Skeletal muscle cell (primary cell): Measurements from ENCODE around the gene DVL1.

Source experiments
- DNase-seq: peaks from one replicate; pipeline ENCODE4 v3.0.0-alpha.2; 2010; ENCODE audit warnings: low read depth
- H3K4me3 ChIP-seq: 2 replicates; pipeline ENCODE4 v1.5.1; 2011; ENCODE audit warnings: low read depth, mild to moderate bottlenecking, control low read depth, low read length, moderate library complexity

DVL1 gene

DNA sequence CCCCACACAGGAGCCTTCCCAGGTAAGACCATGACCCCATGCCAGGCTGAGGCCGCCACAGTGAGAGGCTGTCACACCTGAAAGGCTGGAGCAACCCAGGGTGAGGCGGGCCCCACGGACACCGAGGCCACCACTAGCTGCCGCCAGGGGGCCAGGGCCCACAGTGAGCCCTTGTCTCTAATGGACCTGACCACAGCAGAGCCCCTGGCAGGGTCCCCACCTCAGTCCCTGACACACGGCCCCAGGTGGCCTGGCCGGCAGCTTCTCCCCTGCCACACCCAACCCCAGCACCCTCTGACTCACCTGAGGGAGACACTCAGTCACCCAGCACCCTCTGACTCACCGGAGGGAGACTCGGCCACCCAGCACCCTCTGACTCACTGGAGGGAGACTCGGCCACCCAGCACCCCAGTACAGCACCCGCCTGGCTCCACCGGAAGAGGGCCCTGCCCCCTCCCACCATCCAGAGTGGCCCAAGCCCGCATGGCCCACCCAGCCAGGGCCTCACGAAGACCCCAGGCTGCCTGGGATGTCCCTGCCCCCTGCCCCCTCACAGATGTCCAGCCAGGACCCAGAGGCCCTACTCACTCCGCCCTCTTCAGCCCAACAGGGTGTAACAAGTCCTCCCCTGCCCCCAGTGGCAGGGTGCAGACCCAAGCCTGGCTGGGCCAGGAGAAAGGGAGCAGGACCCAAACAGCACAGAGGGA, 4.4 kb downstream of the DVL1 start:
- DNase-seq: no peak
- H3K4me3 ChIP-seq: no peak overlapping the region

GRCh38 chr1:1343811-1344421, 5.3 kb downstream of the DVL1 start:
- DNase-seq: no peak
- H3K4me3 ChIP-seq: no peak overlapping the region

DNA sequence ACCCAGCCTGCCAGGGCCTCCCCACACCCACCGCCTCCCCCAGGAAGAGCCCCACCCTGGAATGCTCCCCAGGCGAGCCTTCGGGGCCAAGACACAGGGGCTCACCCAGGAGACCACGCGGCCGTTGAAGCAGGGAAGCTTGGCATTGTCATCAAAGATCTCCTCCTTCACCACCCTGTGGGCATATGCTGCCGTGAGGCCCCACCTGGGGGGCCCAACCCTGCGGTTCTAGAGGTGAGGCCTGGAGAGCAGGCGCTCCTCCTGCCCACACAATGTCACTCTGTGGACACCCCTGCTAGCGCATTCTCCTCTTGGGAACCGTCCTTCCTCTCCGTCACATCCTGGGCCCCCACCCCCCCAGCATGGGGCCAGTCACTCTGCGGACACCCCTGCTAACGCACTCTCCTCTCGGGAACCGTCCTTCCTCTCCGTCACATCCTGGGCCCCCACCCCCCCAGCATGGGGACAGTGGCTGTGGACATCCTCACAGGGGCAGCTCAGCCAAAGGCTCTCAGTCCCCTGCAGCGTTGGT, 6.6 kb downstream of the DVL1 start:
- DNase-seq: no peak
- H3K4me3 ChIP-seq: no peak overlapping the region

GRCh38 chr1:1342061-1342562, 7.1 kb downstream of the DVL1 start:
- H3K4me3 ChIP-seq: no peak overlapping the region
- DNase-seq: no peak

GRCh38 chr1:1341549-1342021, 7.6 kb downstream of the DVL1 start:
- DNase-seq: no peak
- H3K4me3 ChIP-seq: no peak overlapping the region

- no peak for DNase-seq
- no peak overlapping the region for H3K4me3 ChIP-seq
These were observed 8.2 kb downstream of the DVL1 start for GRCh38 chr1:1340791-1341548.

GRCh38 chr1:1340185-1340584, 9.0 kb downstream of the DVL1 start:
- no peak overlapping the region for H3K4me3 ChIP-seq

GRCh38 chr1:1338278-1338677, 10.9 kb downstream of the DVL1 start:
- no peak overlapping the region for H3K4me3 ChIP-seq
- DNase-seq: no peak

More at GRCh38 chr1:1340185-1340584, 9.0 kb downstream of the DVL1 start:
- DNase-seq: no peak

DNA sequence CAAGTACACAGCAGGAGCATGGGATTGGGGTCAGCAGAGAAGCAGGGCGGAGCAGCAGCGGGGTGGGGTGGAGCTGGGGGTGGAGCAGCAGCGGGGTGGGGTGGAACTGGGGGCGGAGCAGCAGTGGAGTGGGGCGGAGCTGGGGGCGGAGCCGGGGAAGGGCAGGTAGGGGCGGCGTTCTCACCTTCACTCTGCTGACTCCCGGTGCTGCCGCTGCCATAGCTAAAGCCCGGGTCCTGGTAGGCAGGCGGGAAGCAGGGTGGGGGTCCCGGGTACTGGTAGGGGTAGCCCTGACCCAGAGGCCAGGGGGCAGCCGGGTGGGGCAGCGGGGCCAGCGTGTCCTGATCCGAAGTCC, 11.4 kb downstream of the DVL1 start:
- DNase-seq: no peak
- H3K4me3 ChIP-seq: no peak overlapping the region

DNA sequence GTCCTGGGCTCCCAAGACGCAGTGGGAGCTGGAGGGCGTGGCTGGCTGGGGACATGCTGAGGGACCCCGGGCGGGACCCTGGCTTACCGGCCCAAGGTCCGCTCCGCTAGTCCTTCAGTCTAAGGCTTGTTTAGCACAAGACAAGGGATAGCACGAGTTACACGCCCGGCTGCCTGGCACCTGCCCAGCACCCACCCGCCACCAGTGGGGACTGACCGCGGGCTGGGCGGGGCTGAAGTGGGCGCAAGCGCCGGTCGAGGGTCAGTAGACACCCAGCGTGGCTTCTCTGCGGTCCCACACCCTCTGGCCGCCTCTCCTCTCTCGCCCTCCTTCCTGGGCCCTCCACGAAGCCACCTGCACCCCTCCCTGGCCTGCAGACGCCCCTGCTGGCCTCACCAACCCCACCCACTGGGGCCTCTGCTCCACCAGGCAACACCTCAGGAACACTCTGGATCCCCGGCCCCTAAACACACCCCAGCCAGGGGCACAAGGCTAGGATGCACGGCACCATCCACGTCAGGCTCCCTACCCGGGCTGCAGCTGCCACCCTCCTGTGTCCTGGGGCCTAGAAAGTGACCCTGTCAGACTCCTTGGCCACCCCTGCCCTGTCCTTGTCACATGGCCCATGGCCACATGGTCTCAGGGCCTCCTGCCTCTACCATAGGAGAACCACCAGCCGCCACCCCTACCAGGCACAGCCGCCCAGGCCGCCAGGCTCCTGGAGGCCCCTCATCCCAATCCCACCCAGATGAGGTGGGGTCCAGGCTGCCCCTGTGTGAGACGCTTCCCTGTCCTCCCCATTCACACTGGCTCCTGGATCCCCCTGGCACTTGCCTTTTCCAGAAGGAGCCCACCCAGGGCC, 12.1 kb downstream of the DVL1 start:
- no peak overlapping the region for H3K4me3 ChIP-seq
- DNase-seq: no peak

GRCh38 chr1:1336446-1336845, 12.8 kb downstream of the DVL1 start:
- DNase-seq: no peak
- no peak overlapping the region for H3K4me3 ChIP-seq

GRCh38 chr1:1335792-1336248, 13.4 kb downstream of the DVL1 start:
- DNase-seq: no peak
- no peak overlapping the region for H3K4me3 ChIP-seq

DNA sequence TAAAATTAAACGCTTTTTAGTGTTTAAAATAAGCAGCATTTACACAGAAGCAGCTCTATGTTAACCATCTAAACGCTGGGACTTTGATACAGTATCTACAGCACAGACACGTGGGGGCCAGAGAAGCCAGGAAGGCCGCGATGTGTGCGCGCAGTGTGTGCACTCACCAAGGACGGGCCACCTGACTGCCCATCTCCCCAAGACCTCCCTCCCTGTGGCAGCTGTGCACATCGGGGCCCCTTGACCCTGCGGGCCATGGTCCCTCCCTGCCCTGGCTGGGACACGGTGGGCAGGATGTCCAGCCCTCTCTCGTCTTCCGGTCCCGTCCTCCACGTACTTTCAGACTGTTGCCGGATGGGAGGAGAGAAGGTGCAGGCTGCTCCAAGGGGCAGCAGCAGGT, 13.9 kb downstream of the DVL1 start:
- no peak overlapping the region for H3K4me3 ChIP-seq
- DNase-seq: no peak

DNA sequence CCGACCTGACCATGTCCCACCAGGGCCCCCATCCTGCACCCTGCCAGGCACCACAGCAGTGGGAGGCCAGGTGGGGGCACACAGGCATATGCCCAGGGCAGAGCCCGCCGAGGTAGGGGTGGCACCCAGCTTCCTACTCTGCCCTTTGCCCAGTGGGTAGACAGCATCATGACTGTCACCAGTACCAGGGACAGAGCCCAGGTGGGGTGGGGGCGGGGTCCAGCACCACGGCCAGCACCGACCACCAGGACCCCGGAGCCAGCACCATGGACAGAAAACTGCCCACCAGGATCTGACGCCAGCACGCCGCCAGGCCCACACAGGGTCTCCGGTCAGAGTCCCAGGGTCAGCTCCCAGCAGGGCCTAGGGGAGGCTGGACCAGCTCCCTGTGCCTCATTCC, 14.4 kb downstream of the DVL1 start:
- H3K4me3 ChIP-seq: no peak overlapping the region
- DNase-seq: no peak

GRCh38 chr1:1333551-1334241, 15.5 kb downstream of the DVL1 start:
- no peak for DNase-seq
- H3K4me3 ChIP-seq: no peak overlapping the region

DNA sequence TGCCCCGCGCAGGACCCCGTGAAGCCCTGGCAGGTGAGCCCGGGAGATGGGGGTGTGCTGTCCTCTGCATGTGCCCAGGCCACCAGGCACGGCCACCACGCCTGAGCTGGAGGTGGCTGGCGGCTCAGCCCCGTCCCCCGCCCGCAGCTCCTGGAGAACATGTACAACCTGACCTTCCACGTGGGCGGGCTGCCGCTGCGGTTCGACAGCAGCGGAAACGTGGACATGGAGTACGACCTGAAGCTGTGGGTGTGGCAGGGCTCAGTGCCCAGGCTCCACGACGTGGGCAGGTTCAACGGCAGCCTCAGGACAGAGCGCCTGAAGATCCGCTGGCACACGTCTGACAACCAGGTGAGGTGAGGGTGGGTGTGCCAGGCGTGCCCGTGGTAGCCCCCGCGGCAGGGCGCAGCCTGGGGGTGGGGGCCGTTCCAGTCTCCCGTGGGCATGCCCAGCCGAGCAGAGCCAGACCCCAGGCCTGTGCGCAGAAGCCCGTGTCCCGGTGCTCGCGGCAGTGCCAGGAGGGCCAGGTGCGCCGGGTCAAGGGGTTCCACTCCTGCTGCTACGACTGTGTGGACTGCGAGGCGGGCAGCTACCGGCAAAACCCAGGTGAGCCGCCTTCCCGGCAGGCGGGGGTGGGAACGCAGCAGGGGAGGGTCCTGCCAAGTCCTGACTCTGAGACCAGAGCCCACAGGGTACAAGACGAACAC, 16.3 kb downstream of the DVL1 start:
- H3K4me3 ChIP-seq: no peak overlapping the region
- no peak for DNase-seq

DNA sequence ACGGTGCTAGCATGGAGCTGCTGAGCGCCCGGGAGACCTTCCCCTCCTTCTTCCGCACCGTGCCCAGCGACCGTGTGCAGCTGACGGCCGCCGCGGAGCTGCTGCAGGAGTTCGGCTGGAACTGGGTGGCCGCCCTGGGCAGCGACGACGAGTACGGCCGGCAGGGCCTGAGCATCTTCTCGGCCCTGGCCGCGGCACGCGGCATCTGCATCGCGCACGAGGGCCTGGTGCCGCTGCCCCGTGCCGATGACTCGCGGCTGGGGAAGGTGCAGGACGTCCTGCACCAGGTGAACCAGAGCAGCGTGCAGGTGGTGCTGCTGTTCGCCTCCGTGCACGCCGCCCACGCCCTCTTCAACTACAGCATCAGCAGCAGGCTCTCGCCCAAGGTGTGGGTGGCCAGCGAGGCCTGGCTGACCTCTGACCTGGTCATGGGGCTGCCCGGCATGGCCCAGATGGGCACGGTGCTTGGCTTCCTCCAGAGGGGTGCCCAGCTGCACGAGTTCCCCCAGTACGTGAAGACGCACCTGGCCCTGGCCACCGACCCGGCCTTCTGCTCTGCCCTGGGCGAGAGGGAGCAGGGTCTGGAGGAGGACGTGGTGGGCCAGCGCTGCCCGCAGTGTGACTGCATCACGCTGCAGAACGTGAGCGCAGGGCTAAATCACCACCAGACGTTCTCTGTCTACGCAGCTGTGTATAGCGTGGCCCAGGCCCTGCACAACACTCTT, 17.0 kb downstream of the DVL1 start:
- no peak for DNase-seq
- H3K4me3 ChIP-seq: no peak overlapping the region
